Ovary (tissue), 3 donors: ENCODE results near the gene RXRG.

ENCODE experiments used
- EP300 ChIP-seq: sonication (generic); formaldehyde crosslinking; IDR thresholded peaks from one replicate; pipeline ENCODE4 v1.6.1; 2017; ENCODE audit warnings: antibody characterized with exemption
- TF ChIP-seq, protein P1 (sequence below), 3 donors: fragments of 450-650 bp in 2 of 3; fragments of 200-600 bp in 1 of 3; IDR thresholded peaks; one replicate each; pipeline versions ENCODE4 v1.5.1 to v1.8.0; 2016 to 2022; ENCODE audit warnings: antibody characterized with exemption in 3 of 3, mild to moderate bottlenecking in 1 of 3
- donor health status: DM: no; HTN: no; CAD: no.

DNA sequence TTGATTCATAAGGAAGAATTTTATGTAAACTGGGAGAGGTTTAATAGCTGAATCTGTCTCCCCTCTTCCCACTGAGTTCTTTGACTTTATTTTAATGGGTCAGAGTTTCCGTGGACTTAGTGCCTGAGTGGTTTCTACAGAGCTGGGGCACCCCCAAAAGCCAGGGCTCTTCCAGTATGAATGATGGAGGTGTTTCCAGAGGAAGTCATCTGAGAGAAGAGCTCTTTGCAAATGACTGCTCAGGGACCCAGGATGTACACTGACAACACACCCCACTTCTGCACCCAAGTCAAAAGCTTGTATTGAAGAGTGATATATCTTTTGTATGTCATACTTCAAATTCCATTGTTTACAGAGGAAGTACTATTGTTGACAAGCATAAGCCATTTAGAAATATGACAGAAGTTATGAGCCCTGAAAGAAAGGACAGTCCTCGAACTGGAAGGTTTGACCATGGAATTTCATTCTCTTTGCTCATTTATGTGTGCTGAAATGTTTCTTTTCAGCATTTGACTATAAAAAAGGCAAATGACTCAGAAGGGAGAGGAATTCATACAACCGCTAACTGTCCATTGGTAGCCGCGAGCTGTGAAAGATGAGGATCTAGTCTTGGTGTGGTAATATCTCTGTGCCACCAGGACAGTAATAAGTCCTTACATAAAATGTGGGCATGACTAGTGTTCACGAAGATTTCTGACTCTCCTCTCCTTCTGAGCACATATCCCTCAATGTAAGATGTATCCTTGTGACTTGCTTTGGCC is 63.0 kb downstream of the RXRG start:
- TF ChIP-seq, protein P1, sequence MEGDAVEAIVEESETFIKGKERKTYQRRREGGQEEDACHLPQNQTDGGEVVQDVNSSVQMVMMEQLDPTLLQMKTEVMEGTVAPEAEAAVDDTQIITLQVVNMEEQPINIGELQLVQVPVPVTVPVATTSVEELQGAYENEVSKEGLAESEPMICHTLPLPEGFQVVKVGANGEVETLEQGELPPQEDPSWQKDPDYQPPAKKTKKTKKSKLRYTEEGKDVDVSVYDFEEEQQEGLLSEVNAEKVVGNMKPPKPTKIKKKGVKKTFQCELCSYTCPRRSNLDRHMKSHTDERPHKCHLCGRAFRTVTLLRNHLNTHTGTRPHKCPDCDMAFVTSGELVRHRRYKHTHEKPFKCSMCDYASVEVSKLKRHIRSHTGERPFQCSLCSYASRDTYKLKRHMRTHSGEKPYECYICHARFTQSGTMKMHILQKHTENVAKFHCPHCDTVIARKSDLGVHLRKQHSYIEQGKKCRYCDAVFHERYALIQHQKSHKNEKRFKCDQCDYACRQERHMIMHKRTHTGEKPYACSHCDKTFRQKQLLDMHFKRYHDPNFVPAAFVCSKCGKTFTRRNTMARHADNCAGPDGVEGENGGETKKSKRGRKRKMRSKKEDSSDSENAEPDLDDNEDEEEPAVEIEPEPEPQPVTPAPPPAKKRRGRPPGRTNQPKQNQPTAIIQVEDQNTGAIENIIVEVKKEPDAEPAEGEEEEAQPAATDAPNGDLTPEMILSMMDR (IDR thresholded peaks at IDR 0.05): no peak
- no peak for TF ChIP-seq EP300
